Mesenchymal stem cell (in vitro differentiated cells and primary cell): ENCODE measurements around the gene C14orf180.

Experiments
- DNase-seq: peaks from one replicate; pipeline ENCODE4 v3.0.0-alpha.2; 2013
- H2AFZ ChIP-seq: one replicate; pipeline ENCODE4 v1.6.1; 2013; ENCODE audit warnings: low read depth, mild to moderate bottlenecking, control low read depth, inconsistent platforms, low read length, moderate library complexity
- H2AK5ac ChIP-seq: 2 replicates; pipeline ENCODE4 v1.6.1; 2013; ENCODE audit warnings: low read length, moderate library complexity, mild to moderate bottlenecking, inconsistent platforms; ENCODE audit not compliant: severe bottlenecking
- H2BK120ac ChIP-seq: one replicate; pipeline ENCODE4 v1.6.1; 2013; ENCODE audit warnings: low read depth, mild to moderate bottlenecking, inconsistent platforms, low read length, moderate library complexity
- H2BK12ac ChIP-seq, 2 experiments: one replicate each; pipeline ENCODE4 v1.6.1; 2013; ENCODE audit warnings: inconsistent platforms in 2 of 2, low read length in 2 of 2, mild to moderate bottlenecking in 2 of 2, moderate library complexity in 2 of 2, control low read depth in 1 of 2
- H2BK15ac ChIP-seq: one replicate; pipeline ENCODE4 v1.6.1; 2013; ENCODE audit warnings: mild to moderate bottlenecking, low read depth, inconsistent platforms; ENCODE audit not compliant: poor library complexity, severe bottlenecking
- H2BK5ac ChIP-seq: 2 replicates; pipeline ENCODE4 v1.6.1; 2013; ENCODE audit warnings: low read depth, mild to moderate bottlenecking, low read length, control low read depth, inconsistent platforms; ENCODE audit not compliant: poor library complexity, severe bottlenecking
- H3K14ac ChIP-seq, 2 experiments: one replicate each; pipeline ENCODE4 v1.6.1; 2013; ENCODE audit warnings: inconsistent platforms in 2 of 2, low read length in 2 of 2, control low read depth in 1 of 2, mild to moderate bottlenecking in 1 of 2, moderate library complexity in 1 of 2
- H3K18ac ChIP-seq, 2 experiments: one replicate each; pipeline ENCODE4 v1.6.1; 2013; ENCODE audit warnings: inconsistent platforms in 2 of 2, low read length in 2 of 2, control low read depth in 1 of 2, low read depth in 1 of 2, mild to moderate bottlenecking in 1 of 2
- H3K23ac ChIP-seq, 2 experiments: one replicate each; pipeline ENCODE4 v1.6.1; 2013; ENCODE audit warnings: inconsistent platforms in 2 of 2, low read length in 2 of 2, mild to moderate bottlenecking in 2 of 2, moderate library complexity in 2 of 2, control low read depth in 1 of 2
- H3K27ac ChIP-seq: 2 replicates; pipeline ENCODE4 v1.5.1; 2013; ENCODE audit warnings: mild to moderate bottlenecking, moderate library complexity, low read length, control low read depth, inconsistent platforms; ENCODE audit not compliant: poor library complexity, severe bottlenecking
- H3K27me3 ChIP-seq, 2 experiments: 2 replicates each; pipeline versions ENCODE4 v1.6.1 to v1.7.0; 2013; ENCODE audit warnings: low read length in 2 of 2, mild to moderate bottlenecking in 2 of 2, moderate library complexity in 2 of 2, control low read depth in 1 of 2, inconsistent platforms in 1 of 2; ENCODE audit not compliant: control insufficient read depth in 1 of 2, insufficient read depth in 1 of 2
- H3K36me3 ChIP-seq, 2 experiments: 2 replicates each; pipeline versions ENCODE4 v1.6.1 to v1.7.0; 2013; ENCODE audit warnings: low read length in 2 of 2, control low read depth in 1 of 2, inconsistent platforms in 1 of 2, low read depth in 1 of 2, mild to moderate bottlenecking in 1 of 2; ENCODE audit not compliant: insufficient read depth in 2 of 2, control insufficient read depth in 1 of 2
- H3K4ac ChIP-seq, 2 experiments: one replicate each; pipeline ENCODE4 v1.6.1; 2013; ENCODE audit warnings: inconsistent platforms in 2 of 2, low read length in 2 of 2, mild to moderate bottlenecking in 2 of 2, moderate library complexity in 2 of 2, control low read depth in 1 of 2, low read depth in 1 of 2
- H3K4me1 ChIP-seq: 2 replicates; pipeline ENCODE4 v1.6.1; 2013; ENCODE audit warnings: low read depth, low read length, control low read depth; ENCODE audit not compliant: control insufficient read depth, insufficient read depth
- H3K4me2 ChIP-seq: 2 replicates; pipeline ENCODE4 v1.6.1; 2013; ENCODE audit warnings: low read length, mild to moderate bottlenecking, inconsistent platforms; ENCODE audit not compliant: poor library complexity, severe bottlenecking
- H3K4me3 ChIP-seq, 2 experiments: 2 replicates each; pipeline versions ENCODE4 v1.5.1 to v1.7.0; 2013; ENCODE audit warnings: low read length in 2 of 2, mild to moderate bottlenecking in 2 of 2, control low read depth in 1 of 2, low read depth in 1 of 2; ENCODE audit not compliant: insufficient read depth in 1 of 2
- H3K79me1 ChIP-seq: replicated peaks from 2 replicates; pipeline ENCODE4 v1.6.1; 2013; ENCODE audit warnings: mild to moderate bottlenecking, control low read depth, low read length, inconsistent platforms; ENCODE audit not compliant: poor library complexity, severe bottlenecking
- H3K9ac ChIP-seq: 2 replicates; pipeline ENCODE4 v1.7.0; 2013; ENCODE audit warnings: mild to moderate bottlenecking, low read length, moderate library complexity
- H3K9me3 ChIP-seq: 2 replicates; pipeline ENCODE4 v1.7.0; 2013; ENCODE audit warnings: mild to moderate bottlenecking, low read length; ENCODE audit not compliant: control insufficient read depth
- H4K8ac ChIP-seq: one replicate; pipeline ENCODE4 v1.6.1; 2013; ENCODE audit warnings: inconsistent platforms, mild to moderate bottlenecking, low read length, moderate library complexity
- H4K91ac ChIP-seq: one replicate; pipeline ENCODE4 v1.6.1; 2013; ENCODE audit warnings: mild to moderate bottlenecking, low read length, inconsistent platforms
- WGBS: methylation state at CpG from one replicate; pipeline ENCODE4 v1.1.7; 2013; ENCODE audit warnings: mixed read lengths; 5-methylcytosine and 5-hydroxymethylcytosine counted together

C14orf180 gene

GRCh38 chr14:104588066-104588857, 8.7 kb downstream of the C14orf180 start:
- Histone ChIP-seq H2AFZ (no peak overlapping the region), H3K27ac (no peak overlapping the region), H2BK12ac (no peak overlapping the region), H3K4me1 (peaks cover 2% of the 10 kb centered on the region), H4K8ac (no peak overlapping the region), H3K4ac (no peak overlapping the region), H3K14ac (no peak overlapping the region), H3K4me3 (no peak overlapping the region), H4K91ac (no peak overlapping the region), H2BK120ac (no peak overlapping the region), H3K9ac (no peak overlapping the region), H3K18ac (no peak overlapping the region), H3K36me3 (no peaks in the 10 kb centered on the region), H3K79me1 (no peaks in the 10 kb centered on the region), H3K27me3 (peaks cover 4 to 27% of the 10 kb centered on the region in 2 experiments), H3K9me3 (no peaks in the 10 kb centered on the region), H2BK15ac (no peak overlapping the region), H3K4me2 (no peak overlapping the region), H2BK5ac (no peak overlapping the region), H2AK5ac (no peak overlapping the region), H3K23ac (no peak overlapping the region)
- 93% methylated on average over 36 of the region's 38 CpGs for WGBS
- no peak for DNase-seq

GRCh38 chr14:104589338-104590195, 10.0 kb downstream of the C14orf180 start:
- Histone ChIP-seq H3K4ac (no peak overlapping the region), H3K79me1 (no peaks in the 10 kb centered on the region), H2BK12ac (no peak overlapping the region), H3K18ac (no peak overlapping the region), H3K14ac (no peak overlapping the region), H3K9me3 (no peaks in the 10 kb centered on the region), H3K27ac (no peak overlapping the region), H3K27me3 (peaks cover 4 to 28% of the 10 kb centered on the region in 2 experiments), H4K8ac (no peak overlapping the region), H2AFZ (no peak overlapping the region), H3K9ac (no peak overlapping the region), H2BK120ac (no peak overlapping the region), H2BK5ac (no peak overlapping the region), H3K4me3 (no peak overlapping the region), H2BK15ac (no peak overlapping the region), H4K91ac (no peak overlapping the region), H2AK5ac (no peak overlapping the region), H3K4me2 (no peak overlapping the region), H3K4me1 (peaks cover 2% of the 10 kb centered on the region), H3K23ac (no peak overlapping the region), H3K36me3 (no peaks in the 10 kb centered on the region)
- DNase-seq: no peak
- 80% methylated on average over 26 of the region's 26 CpGs for WGBS

GRCh38 chr14:104590240-104590965, 10.8 kb downstream of the C14orf180 start:
- no peak overlapping the region for H2BK5ac ChIP-seq
- peaks cover 2 to 20% of the 10 kb centered on the region in 2 experiments for H3K27me3 ChIP-seq
- H2BK12ac ChIP-seq: no peak overlapping the region
- H2AK5ac ChIP-seq: no peak overlapping the region
- H4K91ac ChIP-seq: no peak overlapping the region
- H3K27ac ChIP-seq: no peak overlapping the region
- H3K79me1 ChIP-seq: no peaks in the 10 kb centered on the region
- no peaks in the 10 kb centered on the region for H3K36me3 ChIP-seq
- no peak overlapping the region for H2AFZ ChIP-seq
- no peak for DNase-seq
- H4K8ac ChIP-seq: no peak overlapping the region
- H3K4me1 ChIP-seq: peaks cover 2% of the 10 kb centered on the region
- 85% methylated on average over 23 of the region's 23 CpGs for WGBS
- H3K18ac ChIP-seq: no peak overlapping the region
- H2BK15ac ChIP-seq: no peak overlapping the region
- H3K14ac ChIP-seq: no peak overlapping the region
- H3K4ac ChIP-seq: no peak overlapping the region
- peak overlapping the region; percentile 27 for H3K9ac ChIP-seq
- H3K23ac ChIP-seq: no peak overlapping the region
- no peak overlapping the region for H2BK120ac ChIP-seq
- no peaks in the 10 kb centered on the region for H3K9me3 ChIP-seq
- H3K4me2 ChIP-seq: no peak overlapping the region
- peak overlapping the region in 1 of 2 experiments; percentile 69 for H3K4me3 ChIP-seq
